Measurements from ENCODE around the gene ARNT2. TPM values are rescaled to one million over a fixed set of nuclear protein-coding genes. Genes with fewer than 3 reads are reported as not detected.

The ARNT2 gene
- total and polyA plus RNA-seq, 10 of the 15 experiments (the other 5 are each of a cell fraction or from before 2014, with no cell fraction given), result 0.07 to 0.49 (median 0.09) TPM; not detected in 6

DNA sequence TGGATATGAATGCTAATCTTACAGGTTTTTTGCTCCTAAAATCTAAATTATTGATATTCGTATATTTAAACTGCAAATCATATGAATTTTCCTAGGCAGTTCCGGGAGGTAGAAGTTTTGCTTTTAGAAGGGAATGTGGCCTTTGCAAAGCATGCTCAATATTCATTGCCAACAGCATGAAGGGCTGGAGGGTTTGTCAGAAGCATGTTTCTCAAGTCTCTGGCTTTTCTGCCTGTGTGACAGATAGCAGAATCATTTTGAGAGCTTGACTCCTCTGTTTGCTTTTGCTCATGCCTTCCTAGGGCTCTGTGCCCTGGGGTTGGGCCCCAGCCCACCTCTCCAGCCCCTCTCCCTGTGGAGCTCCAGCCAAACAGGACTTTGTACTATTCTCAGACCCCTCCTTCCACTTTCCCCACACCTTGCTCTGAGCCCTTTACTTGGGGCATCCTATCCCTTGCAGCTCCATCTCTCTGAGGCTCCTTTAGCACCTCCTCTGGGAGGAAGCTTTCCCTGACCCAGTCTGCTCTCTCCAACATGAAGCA, 91.3 kb downstream of the ARNT2 start:
- POLR2A ChIA-PET, result no interaction called here
- no peak overlapping the region for H3K9ac ChIP-seq (ENCODE audit: control insufficient read depth, insufficient read depth, low read length)
- H3K27me3 ChIP-seq (replicated peaks in 1 of 2; ENCODE audit: control insufficient read depth in 2 of 2, insufficient read depth in 2 of 2, low read length in 1 of 2), result no peaks in the 10 kb centered on the region; a peak in 1 of 4 replicates
- BruUV-seq (replicated peaks), result no TSS peak
- TF ChIP-seq SUZ12 (IDR thresholded peaks at IDR 0.05; ENCODE audit: unreplicated experiment) (no peak), ETV6 (conservative IDR thresholded peaks at IDR 0.05 in 1 of 2, IDR thresholded peaks at IDR 0.05 in 1 of 2; ENCODE audit: borderline replicate concordance in 1 of 2, low read depth in 1 of 2) (no peak), BMI1 (IDR thresholded peaks at IDR 0.05; ENCODE audit: borderline replicate concordance) (no peak), LARP7 (IDR thresholded peaks at IDR 0.05) (no peak), BRCA1 (IDR thresholded peaks at IDR 0.05; ENCODE audit: low read depth, low read length) (no peak), SUPT20H (IDR thresholded peaks at IDR 0.05; ENCODE audit: borderline replicate concordance, control insufficient read depth, low read depth, low read length) (no peak), MEF2A (IDR thresholded peaks at IDR 0.05; ENCODE audit: insufficient read depth, low read depth, low read length) (no peak), ZBED1 (IDR thresholded peaks at IDR 0.05; ENCODE audit: borderline replicate concordance) (no peak), HCFC1 (IDR thresholded peaks at IDR 0.05; ENCODE audit: low read length) (no peak), POLR2AphosphoS2 (IDR thresholded peaks at IDR 0.05; ENCODE audit: low read depth, low read length) (no peak), CBX3 (IDR thresholded peaks at IDR 0.05; ENCODE audit: borderline replicate concordance, low read depth) (no peak), TCF12 (IDR thresholded peaks at IDR 0.05; ENCODE audit: low read depth, low read length) (no peak), SRF (IDR thresholded peaks at IDR 0.05; ENCODE audit: low read depth in 2 of 2, low read length in 2 of 2) (no peak), SIX5 (IDR thresholded peaks at IDR 0.05; ENCODE audit: low read depth, low read length, severe bottlenecking) (no peak), MXI1 (IDR thresholded peaks at IDR 0.05; ENCODE audit: low read depth, low read length) (no peak), EED (IDR thresholded peaks at IDR 0.05; ENCODE audit: low read depth) (no peak), RUNX3 (IDR thresholded peaks at IDR 0.05; ENCODE audit: low read length) (no peak), CEBPB (IDR thresholded peaks at IDR 0.05; ENCODE audit: borderline replicate concordance in 1 of 2, low read depth in 2 of 2, low read length in 2 of 2) (no peak)
- no peak overlapping the region for H3K4me3 ChIP-seq
- RAD21 ChIA-PET (ENCODE audit: unreplicated experiment), result no interaction called here
- in situ Hi-C loops (cut with MboI), result no loop called here
- no peaks in the 10 kb centered on the region for H3K9me3 ChIP-seq (replicated peaks; ENCODE audit: control insufficient read depth, insufficient read depth, low read length)
- 31% methylated on average over 2 of the region's 2 CpGs for WGBS (ENCODE audit: insufficient coverage, insufficient replicate concordance, low lambda C conversion rate, missing lambda C conversion rate)
- SMC1A ChIA-PET (ENCODE audit: uncharacterized antibody, unreplicated experiment), result no interaction called here
- no peaks in the 10 kb centered on the region for H3K36me3 ChIP-seq (ENCODE audit: control insufficient read depth in 2 of 2, insufficient read depth in 2 of 2, low read length in 1 of 2)
- CTCF ChIA-PET, result no interaction called here
- FAIRE-seq (no peak), ATAC-seq (no peak), DNase-seq (ENCODE audit: low read depth, low spot score) (no peak)
- no peaks in the 10 kb centered on the region for H4K20me1 ChIP-seq (ENCODE audit: control insufficient read depth, insufficient read depth)
- no peak overlapping the region for H2AFZ ChIP-seq (ENCODE audit: control insufficient read depth, low read depth, low read length)
- H3K27ac ChIP-seq (ENCODE audit: control insufficient read depth, insufficient read depth), result no peak overlapping the region
- no peak overlapping the region for H3K4me2 ChIP-seq (ENCODE audit: control insufficient read depth, insufficient read depth)
- H3K4me1 ChIP-seq (ENCODE audit: control insufficient read depth, insufficient read depth, low read length), result no peaks in the 10 kb centered on the region
- no peaks in the 10 kb centered on the region for H3K79me2 ChIP-seq (ENCODE audit: control insufficient read depth, insufficient read depth, low read length)
- intact Hi-C loops (cut with micrococcal nuclease; ENCODE audit: unreplicated experiment), result no loop called here

Data from GM12878 (cell line).